KMS-11 (cell line): ENCODE measurements around the gene NKX2-1.
A peak's percentile ranks its signal among the peaks of the same experiment; 100 is the strongest.

Experiments used
- H2AFZ ChIP-seq: fragments of 200-600 bp; sonication (generic); 2 replicates; pipeline ENCODE4 v1.6.1; 2016; ENCODE audit warnings: antibody characterized with exemption, mixed run types, low read depth
- H3K27ac ChIP-seq: fragments of 200-600 bp; sonication (generic); 2 replicates; pipeline ENCODE4 v1.6.1; 2016; ENCODE audit warnings: mild to moderate bottlenecking, mixed run types
- H3K27me3 ChIP-seq: fragments of 200-600 bp; sonication (generic); 2 replicates; pipeline ENCODE4 v1.6.1; 2017; ENCODE audit warnings: mild to moderate bottlenecking, low read depth, mixed run types, moderate library complexity; ENCODE audit not compliant: insufficient read depth
- H3K36me3 ChIP-seq: fragments of 200-600 bp; sonication (generic); 2 replicates; pipeline ENCODE4 v1.6.1; 2017; ENCODE audit warnings: mild to moderate bottlenecking, mixed run types; ENCODE audit not compliant: insufficient read depth
- H3K4me1 ChIP-seq: fragments of 200-600 bp; sonication (generic); 2 replicates; pipeline ENCODE4 v1.6.1; 2016; ENCODE audit warnings: mild to moderate bottlenecking, low read depth, mixed run types; ENCODE audit not compliant: poor library complexity, severe bottlenecking
- H3K4me2 ChIP-seq: fragments of 200-600 bp; sonication (generic); 2 replicates; pipeline ENCODE4 v1.7.0; 2016; ENCODE audit warnings: mild to moderate bottlenecking, mixed run types
- H3K4me3 ChIP-seq: fragments of 200-600 bp; sonication (generic); IDR thresholded peaks from 2 replicates; pipeline ENCODE4 v1.6.1; 2017; ENCODE audit warnings: low read depth, low read length, mixed read lengths; ENCODE audit not compliant: insufficient read depth
- H3K79me2 ChIP-seq: fragments of 200-600 bp; sonication (generic); 2 replicates; pipeline ENCODE4 v1.6.1; 2016; ENCODE audit warnings: low read depth, mixed run types; ENCODE audit not compliant: insufficient read depth
- H3K9ac ChIP-seq: fragments of 200-600 bp; sonication (generic); 2 replicates; pipeline ENCODE4 v1.6.1; 2016; ENCODE audit warnings: mild to moderate bottlenecking, mixed run types
- H4K20me1 ChIP-seq: fragments of 200-600 bp; sonication (generic); 2 replicates; pipeline ENCODE4 v1.6.1; 2016; ENCODE audit warnings: mild to moderate bottlenecking, mixed run types; ENCODE audit not compliant: insufficient read depth
- TF ChIP-seq, protein P1 (sequence below): fragments of 200-600 bp; sonication (generic); conservative IDR thresholded peaks from 2 replicates; pipeline ENCODE4 v1.6.1; 2017; ENCODE audit warnings: low read depth, mild to moderate bottlenecking, antibody characterized with exemption, low read length, moderate library complexity, mixed read lengths

The NKX2-1 gene

DNA sequence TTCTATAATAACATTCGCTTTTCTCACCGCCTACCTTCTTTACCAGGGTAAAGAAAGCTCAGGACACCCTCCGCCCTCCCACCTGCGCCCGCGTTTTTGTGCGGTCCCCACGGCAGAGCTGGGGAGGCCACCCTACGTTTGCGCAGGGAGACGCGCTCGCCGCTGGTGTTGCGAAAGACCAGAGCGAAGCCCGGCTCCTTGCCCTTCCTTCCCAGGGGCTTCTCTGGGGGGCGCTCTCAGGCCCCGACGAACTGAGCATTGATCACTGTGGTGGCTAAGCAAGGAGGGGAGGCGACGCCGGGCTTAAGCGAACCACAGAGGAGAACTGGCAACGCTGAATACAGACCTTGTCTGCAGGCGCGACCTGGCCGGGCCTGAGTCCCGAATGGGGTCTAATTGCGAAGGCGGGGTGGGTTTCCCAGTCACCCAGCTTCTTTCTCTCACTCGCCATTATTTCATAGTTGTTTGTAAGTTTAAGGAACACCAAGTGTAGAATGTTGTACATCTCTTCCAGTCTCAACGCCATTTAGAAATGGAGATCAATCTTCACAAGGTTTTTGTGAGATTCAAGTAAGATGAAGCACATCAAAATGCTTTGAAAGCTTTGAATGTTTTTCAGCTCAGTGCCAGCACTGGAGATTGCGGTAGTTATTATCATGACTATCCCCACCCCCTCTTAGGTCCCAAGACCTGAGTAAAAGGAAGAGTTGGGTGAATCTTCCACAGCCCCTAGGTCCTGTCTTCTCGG lies 1.7 kb upstream of the NKX2-1 start:
- Histone ChIP-seq H2AFZ (no peak overlapping the region), H3K9ac (no peak overlapping the region), H3K27ac (no peak overlapping the region), H3K4me2 (no peak overlapping the region), H3K27me3 (no peaks in the 10 kb centered on the region), H4K20me1 (no peaks in the 10 kb centered on the region), H3K36me3 (no peaks in the 10 kb centered on the region), H3K79me2 (no peaks in the 10 kb centered on the region), H3K4me3 (no peak overlapping the region), H3K4me1 (no peaks in the 10 kb centered on the region)
- TF ChIP-seq, protein P1, sequence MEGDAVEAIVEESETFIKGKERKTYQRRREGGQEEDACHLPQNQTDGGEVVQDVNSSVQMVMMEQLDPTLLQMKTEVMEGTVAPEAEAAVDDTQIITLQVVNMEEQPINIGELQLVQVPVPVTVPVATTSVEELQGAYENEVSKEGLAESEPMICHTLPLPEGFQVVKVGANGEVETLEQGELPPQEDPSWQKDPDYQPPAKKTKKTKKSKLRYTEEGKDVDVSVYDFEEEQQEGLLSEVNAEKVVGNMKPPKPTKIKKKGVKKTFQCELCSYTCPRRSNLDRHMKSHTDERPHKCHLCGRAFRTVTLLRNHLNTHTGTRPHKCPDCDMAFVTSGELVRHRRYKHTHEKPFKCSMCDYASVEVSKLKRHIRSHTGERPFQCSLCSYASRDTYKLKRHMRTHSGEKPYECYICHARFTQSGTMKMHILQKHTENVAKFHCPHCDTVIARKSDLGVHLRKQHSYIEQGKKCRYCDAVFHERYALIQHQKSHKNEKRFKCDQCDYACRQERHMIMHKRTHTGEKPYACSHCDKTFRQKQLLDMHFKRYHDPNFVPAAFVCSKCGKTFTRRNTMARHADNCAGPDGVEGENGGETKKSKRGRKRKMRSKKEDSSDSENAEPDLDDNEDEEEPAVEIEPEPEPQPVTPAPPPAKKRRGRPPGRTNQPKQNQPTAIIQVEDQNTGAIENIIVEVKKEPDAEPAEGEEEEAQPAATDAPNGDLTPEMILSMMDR = no peak

DNA sequence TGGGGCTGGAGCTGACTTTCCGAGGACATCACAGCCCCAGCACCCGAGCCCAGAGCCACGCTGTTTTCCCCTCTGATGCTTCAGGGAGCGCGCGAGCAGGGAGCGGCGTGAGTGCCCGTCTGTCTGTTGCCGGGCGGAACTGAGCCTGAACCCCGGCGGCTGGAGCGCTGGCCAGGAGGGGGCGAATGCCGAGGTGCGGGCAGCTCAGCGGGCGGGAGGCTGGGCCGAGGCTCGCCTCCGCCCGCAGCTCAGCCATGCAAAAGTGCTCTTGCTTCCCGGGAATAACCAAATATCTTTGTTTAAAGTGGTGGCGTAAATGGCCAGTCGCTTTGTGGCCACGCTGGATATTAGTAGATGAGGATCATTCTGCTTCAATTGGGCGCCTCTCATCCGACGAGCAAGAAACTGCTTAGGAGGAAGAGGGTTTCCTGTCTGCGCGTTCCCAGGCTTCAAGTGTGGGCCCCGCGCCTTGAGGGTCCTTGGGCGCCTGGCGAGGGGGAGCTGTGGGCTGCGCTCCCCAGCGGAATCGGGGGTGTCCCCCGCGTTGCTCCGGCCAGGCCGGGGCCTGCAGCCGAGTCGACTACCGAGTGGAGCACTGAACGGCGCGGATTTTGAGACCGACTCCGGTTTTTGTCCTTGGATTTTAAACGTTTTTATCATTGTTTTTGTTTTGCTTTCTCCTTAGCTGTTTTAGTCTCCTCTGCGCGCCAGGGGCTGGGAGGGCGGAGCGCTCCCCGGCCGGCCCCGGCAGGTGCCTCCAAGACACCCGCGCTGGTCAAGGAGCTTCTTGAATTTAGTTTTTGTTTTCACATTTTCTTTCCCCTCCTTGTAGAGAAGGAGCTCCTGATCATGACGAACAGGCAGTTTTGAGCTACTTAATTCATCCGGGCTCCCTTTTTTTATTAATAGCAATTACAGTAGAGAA lies 831 bp upstream of the NKX2-1 start:
- no peaks in the 10 kb centered on the region for H3K79me2 ChIP-seq
- H4K20me1 ChIP-seq = no peaks in the 10 kb centered on the region
- TF ChIP-seq, protein P1 = no peak
- H3K4me2 ChIP-seq = no peak overlapping the region; the same call in 1 of the 2 replicates
- H3K27me3 ChIP-seq = no peaks in the 10 kb centered on the region
- H3K4me3 ChIP-seq = no peak overlapping the region
- no peak overlapping the region; the same call in 1 of the 2 replicates for H3K9ac ChIP-seq
- H3K36me3 ChIP-seq = no peaks in the 10 kb centered on the region
- no peaks in the 10 kb centered on the region for H3K4me1 ChIP-seq
- peak overlapping the region; percentile 24; the same call in 1 of the 2 replicates for H3K27ac ChIP-seq
- H2AFZ ChIP-seq = no peak overlapping the region

DNA sequence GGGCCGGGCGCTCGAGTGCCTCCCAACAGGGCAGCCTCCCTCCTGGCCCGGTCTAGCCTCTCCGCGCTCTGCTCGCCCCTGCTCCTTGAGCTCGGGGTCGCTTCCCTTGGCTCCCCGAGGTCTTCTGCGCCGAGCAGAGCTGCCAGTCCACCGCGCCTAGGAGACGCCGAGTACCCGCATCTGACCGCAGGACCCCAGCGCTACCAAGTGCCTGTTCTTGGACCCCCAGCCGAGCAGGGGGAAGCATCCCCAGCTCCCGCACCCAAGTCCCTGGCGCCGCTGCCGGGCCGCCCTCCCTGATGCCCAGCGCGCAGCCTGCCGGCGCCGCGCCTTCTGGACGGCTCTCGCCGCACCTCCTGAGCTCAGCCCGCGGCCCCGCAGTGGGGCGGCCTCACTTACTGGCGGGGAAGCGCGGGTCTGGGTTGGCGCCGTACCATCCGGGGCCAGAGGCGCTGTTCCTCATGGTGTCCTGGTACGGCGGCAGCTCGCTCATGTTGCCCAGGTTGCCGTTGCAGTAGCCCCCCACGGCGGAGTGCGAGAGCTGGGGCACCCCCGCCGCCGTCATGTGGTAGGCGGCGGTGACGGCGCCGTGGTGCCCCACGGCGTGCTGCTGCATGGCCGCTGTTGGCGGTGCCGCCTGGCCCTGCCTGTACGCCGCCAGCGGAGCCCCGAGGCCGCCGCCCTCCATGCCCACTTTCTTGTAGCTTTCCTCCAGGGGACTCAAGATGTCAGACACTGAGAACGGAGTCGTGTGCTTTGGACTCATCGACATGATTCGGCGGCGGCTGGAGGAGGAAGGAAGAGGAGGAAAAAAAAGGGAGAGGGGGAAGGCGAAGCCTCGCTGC lies 1.2 kb downstream of the NKX2-1 start:
- peak overlapping the region; percentile 44; the same call in 1 of the 2 replicates for H2AFZ ChIP-seq

More for the DNA sequence above, 1.2 kb downstream of the NKX2-1 start:
- Histone ChIP-seq H3K27ac (peak overlapping the region; percentile 60), H3K9ac (peak overlapping the region; percentile 65), H3K4me2 (no peak overlapping the region), H3K36me3 (no peaks in the 10 kb centered on the region), H4K20me1 (no peaks in the 10 kb centered on the region), H3K4me3 (no peak overlapping the region), H3K4me1 (no peaks in the 10 kb centered on the region), H3K27me3 (no peaks in the 10 kb centered on the region), H3K79me2 (no peaks in the 10 kb centered on the region)
- TF ChIP-seq, protein P1 = no peak
